ENCODE results near the gene RNF220.
"Not testable (repeated sequence)": the region's sequence is repeated elsewhere in the genome, so short reads cannot be mapped to it uniquely, and the experiment has no call there.

The RNF220 gene

GRCh38 chr1:44497422-44498170 lies 92.5 kb downstream of the RNF220 start:
- no peak for DNase-seq

- DNase-seq = no peak
These were observed 94.3 kb downstream of the RNF220 start for GRCh38 chr1:44499306-44499705.

- no peak for DNase-seq
These were observed 95.4 kb downstream of the RNF220 start for GRCh38 chr1:44500181-44501046.

- no peak for DNase-seq
These were observed 96.2 kb downstream of the RNF220 start for GRCh38 chr1:44501047-44501890.

GRCh38 chr1:44502823-44503222 lies 97.8 kb downstream of the RNF220 start:
- DNase-seq = not testable (repeated sequence)

- no peak for DNase-seq
These were observed 98.6 kb downstream of the RNF220 start for GRCh38 chr1:44503625-44504024.

GRCh38 chr1:44505210-44505993 lies 100.3 kb downstream of the RNF220 start:
- DNase-seq = no peak

- DNase-seq = no peak
These were observed 102.7 kb downstream of the RNF220 start for GRCh38 chr1:44507490-44508396.

GRCh38 chr1:44508397-44508745 lies 103.3 kb downstream of the RNF220 start:
- no peak for DNase-seq

GRCh38 chr1:44511363-44511762 lies 106.3 kb downstream of the RNF220 start:
- DNase-seq = no peak

- no peak for DNase-seq
These were observed 106.7 kb downstream of the RNF220 start for GRCh38 chr1:44511769-44512168.

GRCh38 chr1:44512313-44512885 lies 107.3 kb downstream of the RNF220 start:
- no peak for DNase-seq

- no peak for DNase-seq
These were observed 108.1 kb downstream of the RNF220 start for GRCh38 chr1:44513111-44513510.

GRCh38 chr1:44514673-44515072 lies 109.6 kb downstream of the RNF220 start:
- DNase-seq = no peak

GRCh38 chr1:44515416-44515815 lies 110.4 kb downstream of the RNF220 start:
- DNase-seq = no peak

GRCh38 chr1:44519035-44519676 lies 114.1 kb downstream of the RNF220 start:
- DNase-seq = no peak

- DNase-seq = peak; percentile 68
These were observed 116.5 kb downstream of the RNF220 start for GRCh38 chr1:44521378-44522080.

- DNase-seq = no peak
These were observed 118.8 kb downstream of the RNF220 start for GRCh38 chr1:44523593-44524591.

Data from hematopoietic multipotent progenitor cell treated with erythropoietin and hydrocortisone succinate and interleukin-3 and kit ligand, for 8 days (in vitro differentiated cells).